ENCODE data around the gene ZBTB20. TPM values are rescaled to one million over a fixed set of nuclear protein-coding genes. Genes with fewer than 3 reads are reported as not detected.

ZBTB20 gene
- total and polyA plus RNA-seq, 12 donors = 2.8 to 167 (median 108) TPM

GRCh38 chr3:114714237-114714636 lies 432.9 kb downstream of the ZBTB20 start:
- H3K27me3 ChIP-seq = no peaks in the 10 kb centered on the region
- no peak overlapping the region for H3K4me3 ChIP-seq
- no peak for TF ChIP-seq POLR2A (IDR thresholded peaks at IDR 0.05)
- TF ChIP-seq, protein P1, sequence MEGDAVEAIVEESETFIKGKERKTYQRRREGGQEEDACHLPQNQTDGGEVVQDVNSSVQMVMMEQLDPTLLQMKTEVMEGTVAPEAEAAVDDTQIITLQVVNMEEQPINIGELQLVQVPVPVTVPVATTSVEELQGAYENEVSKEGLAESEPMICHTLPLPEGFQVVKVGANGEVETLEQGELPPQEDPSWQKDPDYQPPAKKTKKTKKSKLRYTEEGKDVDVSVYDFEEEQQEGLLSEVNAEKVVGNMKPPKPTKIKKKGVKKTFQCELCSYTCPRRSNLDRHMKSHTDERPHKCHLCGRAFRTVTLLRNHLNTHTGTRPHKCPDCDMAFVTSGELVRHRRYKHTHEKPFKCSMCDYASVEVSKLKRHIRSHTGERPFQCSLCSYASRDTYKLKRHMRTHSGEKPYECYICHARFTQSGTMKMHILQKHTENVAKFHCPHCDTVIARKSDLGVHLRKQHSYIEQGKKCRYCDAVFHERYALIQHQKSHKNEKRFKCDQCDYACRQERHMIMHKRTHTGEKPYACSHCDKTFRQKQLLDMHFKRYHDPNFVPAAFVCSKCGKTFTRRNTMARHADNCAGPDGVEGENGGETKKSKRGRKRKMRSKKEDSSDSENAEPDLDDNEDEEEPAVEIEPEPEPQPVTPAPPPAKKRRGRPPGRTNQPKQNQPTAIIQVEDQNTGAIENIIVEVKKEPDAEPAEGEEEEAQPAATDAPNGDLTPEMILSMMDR (IDR thresholded peaks at IDR 0.05) = no peak
- H3K4me1 ChIP-seq (replicated peaks in 1 of 2) = peaks cover 0 to 7% of the 10 kb centered on the region in 2 donors
- no peak overlapping the region for H3K27ac ChIP-seq
- no peaks in the 10 kb centered on the region for H3K9me3 ChIP-seq (replicated peaks in 1 of 3)
- 79 to 85% (median 81%) methylated on average over 2 of the region's 2 CpGs for WGBS, 4 donors
- DNase-seq = peak in 1 of 7 donors; percentile 8
- intact Hi-C loops (cut with DNase I) = no loop called here
- no peaks in the 10 kb centered on the region for H3K36me3 ChIP-seq (replicated peaks in 1 of 2)

DNA sequence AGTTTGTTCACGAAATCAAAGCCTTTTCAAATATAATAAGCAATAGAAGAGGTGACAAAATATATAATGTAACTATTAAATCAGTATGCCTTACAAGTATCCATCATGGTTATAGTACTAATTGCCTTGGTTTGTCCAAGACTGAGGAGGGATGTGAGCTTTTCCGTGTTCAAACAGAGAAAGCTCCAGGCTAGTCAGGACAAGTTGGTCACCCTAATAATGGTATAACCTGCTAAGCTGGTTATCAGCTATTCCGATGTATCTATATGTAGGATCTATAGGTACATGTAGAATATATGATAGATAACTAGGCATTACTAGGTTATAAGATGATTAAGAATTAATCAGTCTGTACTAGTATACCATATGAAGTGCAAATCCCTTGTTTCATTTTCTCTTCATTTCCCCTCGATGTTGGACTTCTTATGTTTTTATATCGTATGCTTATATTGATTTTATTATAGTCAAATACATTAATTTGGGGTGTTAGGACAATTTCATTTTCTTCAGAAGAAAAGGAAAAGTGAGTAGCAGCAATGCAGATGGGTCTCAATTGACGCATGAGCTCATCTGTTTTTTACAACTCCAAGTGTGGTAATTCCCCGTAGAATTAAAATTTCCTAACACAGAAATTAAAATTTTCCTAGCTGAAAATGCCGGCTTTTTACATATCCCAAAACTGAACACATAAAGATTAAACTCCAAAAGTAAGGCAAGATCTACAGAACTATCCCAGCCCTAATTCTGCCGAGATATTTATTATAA lies 434.2 kb downstream of the ZBTB20 start:
- Histone ChIP-seq H3K27ac (no peak overlapping the region), H3K36me3 (replicated peaks in 1 of 2) (no peaks in the 10 kb centered on the region), H3K4me3 (no peak overlapping the region), H3K4me1 (replicated peaks in 1 of 2) (peaks cover 0 to 14% of the 10 kb centered on the region in 2 donors), H3K9me3 (replicated peaks in 1 of 3) (no peaks in the 10 kb centered on the region), H3K27me3 (no peaks in the 10 kb centered on the region)
- TF ChIP-seq, protein P1 (IDR thresholded peaks at IDR 0.05) = no peak
- TF ChIP-seq POLR2A (IDR thresholded peaks at IDR 0.05) = no peak
- WGBS, 4 donors = 93 to 99% (median 97%) methylated on average over 9 of the region's 9 CpGs
- DNase-seq = no peak
- intact Hi-C loops (cut with DNase I) = no loop called here

DNA sequence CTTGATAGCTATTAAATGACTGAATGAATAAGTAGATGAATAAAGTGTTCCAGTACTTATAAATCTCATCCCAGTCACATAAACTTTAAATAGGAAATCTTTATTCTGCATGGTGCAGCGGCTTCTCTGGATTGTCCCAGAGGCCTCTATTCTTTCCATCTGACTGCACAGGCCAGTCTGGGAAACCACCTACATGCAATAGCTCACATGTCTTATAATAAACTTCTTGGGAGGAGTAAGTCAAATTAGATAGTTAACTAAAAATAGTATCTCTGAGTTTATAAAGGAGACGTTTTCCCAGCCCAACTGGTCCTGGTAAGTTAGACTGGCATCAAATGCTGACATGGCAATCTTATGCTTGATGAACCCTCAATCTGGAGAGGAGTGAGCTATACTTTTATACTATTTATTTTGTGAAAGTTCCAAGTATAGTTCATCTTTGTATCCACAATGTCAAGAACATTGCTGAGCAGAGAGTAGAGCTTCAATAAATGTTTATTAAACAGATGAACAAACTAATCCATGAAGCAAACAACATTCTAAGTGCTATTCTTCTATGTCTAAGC lies 435.7 kb downstream of the ZBTB20 start:
- H3K27ac ChIP-seq = no peak overlapping the region
- intact Hi-C loops (cut with DNase I) = no loop called here
- H3K36me3 ChIP-seq (replicated peaks in 1 of 2) = no peaks in the 10 kb centered on the region
- H3K4me1 ChIP-seq (replicated peaks in 1 of 2) = peaks cover 7 to 23% of the 10 kb centered on the region in 2 donors
- WGBS, 4 donors = 78 to 90% (median 83%) methylated on average over 2 of the region's 2 CpGs
- TF ChIP-seq, protein P1 (IDR thresholded peaks at IDR 0.05) = no peak
- no peak for TF ChIP-seq POLR2A (IDR thresholded peaks at IDR 0.05)
- no peak for DNase-seq
- H3K4me3 ChIP-seq = no peak overlapping the region
- H3K27me3 ChIP-seq = no peaks in the 10 kb centered on the region
- H3K9me3 ChIP-seq (replicated peaks in 1 of 3) = no peaks in the 10 kb centered on the region

GRCh38 chr3:114709102-114709501 lies 438.0 kb downstream of the ZBTB20 start:
- no peak overlapping the region for H3K27ac ChIP-seq
- H3K4me3 ChIP-seq = no peak overlapping the region
- H3K9me3 ChIP-seq (replicated peaks in 1 of 3) = no peaks in the 10 kb centered on the region
- no peaks in the 10 kb centered on the region for H3K27me3 ChIP-seq
- intact Hi-C loops (cut with DNase I) = no loop called here
- H3K36me3 ChIP-seq (replicated peaks in 1 of 2) = no peaks in the 10 kb centered on the region
- WGBS, 4 donors = 89 to 97% (median 94%) methylated on average over 1 of the region's 1 CpG
- DNase-seq = no peak
- TF ChIP-seq, protein P1 (IDR thresholded peaks at IDR 0.05) = no peak
- no peak for TF ChIP-seq POLR2A (IDR thresholded peaks at IDR 0.05)
- peaks cover 7 to 36% of the 10 kb centered on the region in 2 donors for H3K4me1 ChIP-seq (replicated peaks in 1 of 2)
